ENCODE measurements around the gene AMIGO3.
A peak's percentile ranks its signal among the peaks of the same experiment; 100 is the strongest.

AMIGO3 gene

DNA sequence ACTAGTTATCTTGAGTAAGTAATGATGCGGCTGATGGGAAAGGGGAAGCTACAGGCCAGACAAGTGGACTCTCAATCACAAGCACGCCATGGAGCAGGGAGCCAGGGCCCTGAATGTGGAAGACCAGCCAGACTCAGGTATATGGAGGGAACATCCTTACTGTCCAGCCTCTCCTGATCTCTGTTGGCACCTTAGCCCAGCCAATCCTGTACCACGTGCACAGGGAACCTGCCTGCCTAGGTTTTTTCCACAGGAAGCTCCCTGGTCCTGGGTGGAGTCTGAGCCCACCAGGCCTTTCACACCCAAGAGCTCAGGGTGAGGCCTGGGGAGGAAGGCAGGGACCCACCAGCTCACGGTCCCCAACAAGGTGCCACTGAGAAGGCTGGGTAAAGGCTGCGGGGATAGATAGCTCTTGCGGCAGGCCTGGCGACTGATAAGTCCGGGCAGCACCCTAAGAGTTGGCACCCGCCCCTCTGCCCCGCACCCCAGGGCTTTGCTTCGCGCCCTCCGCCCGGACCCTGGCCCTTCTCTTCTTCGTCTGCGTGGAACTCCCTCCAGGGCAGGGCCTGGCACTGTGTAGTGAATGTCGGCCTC lies 46.3 kb downstream of the AMIGO3 start:
- no peaks in the 10 kb centered on the region for H3K9me3 ChIP-seq (ENCODE audit: control insufficient read depth, insufficient read depth, low read depth, low read length)
- TF ChIP-seq BCL11A (tag by site-specific recombination; IDR thresholded peaks at IDR 0.05; ENCODE audit: low read depth) (no peak), FEZF1 (tag by site-specific recombination; IDR thresholded peaks at IDR 0.05) (no peak), ZBTB48 (tag by site-specific recombination; IDR thresholded peaks at IDR 0.05) (peak; percentile 58; the same call in 1 of the 2 replicates), ZNF423 (tag by site-specific recombination; IDR thresholded peaks at IDR 0.05) (0 out of 2 replicates have a peak, but pooled peaks have one; percentile 32)
- TF ChIP-seq, protein P1, sequence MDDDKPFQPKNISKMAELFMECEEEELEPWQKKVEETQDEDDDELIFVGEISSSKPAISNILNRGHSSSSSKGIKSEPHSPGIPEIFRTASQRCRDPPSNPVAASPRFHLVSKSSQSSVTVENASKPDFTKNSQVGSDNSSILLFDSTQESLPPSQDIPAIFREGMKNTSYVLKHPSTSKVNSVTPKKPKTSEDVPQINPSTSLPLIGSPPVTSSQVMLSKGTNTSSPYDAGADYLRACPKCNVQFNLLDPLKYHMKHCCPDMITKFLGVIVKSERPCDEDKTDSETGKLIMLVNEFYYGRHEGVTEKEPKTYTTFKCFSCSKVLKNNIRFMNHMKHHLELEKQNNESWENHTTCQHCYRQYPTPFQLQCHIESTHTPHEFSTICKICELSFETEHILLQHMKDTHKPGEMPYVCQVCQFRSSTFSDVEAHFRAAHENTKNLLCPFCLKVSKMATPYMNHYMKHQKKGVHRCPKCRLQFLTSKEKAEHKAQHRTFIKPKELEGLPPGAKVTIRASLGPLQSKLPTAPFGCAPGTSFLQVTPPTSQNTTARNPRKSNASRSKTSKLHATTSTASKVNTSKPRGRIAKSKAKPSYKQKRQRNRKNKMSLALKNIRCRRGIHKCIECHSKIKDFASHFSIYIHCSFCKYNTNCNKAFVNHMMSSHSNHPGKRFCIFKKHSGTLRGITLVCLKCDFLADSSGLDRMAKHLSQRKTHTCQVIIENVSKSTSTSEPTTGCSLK (tag by site-specific recombination; IDR thresholded peaks at IDR 0.05) = no peak
- ChIA-PET CTCF (interaction anchor here (0.6 to 5.1 kb wide), 8 partner anchors 107 to 370 kb away, joined by 3 to 104 read pairs (median 5); no protein-coding TSS in a partner anchor), POLR2A (interaction anchor here (0.5 to 1.4 kb wide), 3 partner anchors 61 to 133 kb away, joined by 4 to 14 read pairs (median 5); no protein-coding TSS in a partner anchor)
- peak overlapping the region; percentile 89 for H3K4me3 ChIP-seq (ENCODE audit: low read depth, low read length)
- H3K36me3 ChIP-seq (ENCODE audit: control insufficient read depth in 2 of 2, insufficient read depth in 1 of 2, low read length in 2 of 2) = peaks cover 0 to 30% of the 10 kb centered on the region in 2 experiments; a peak in 1 of 3 replicates
- H3K27ac ChIP-seq (ENCODE audit: extremely low read depth, low read depth, low read length) = peak overlapping the region; percentile 72; the same call in 1 of the 2 replicates
- H3K4me1 ChIP-seq (ENCODE audit: control insufficient read depth, insufficient read depth, low read length) = no peaks in the 10 kb centered on the region

DNA sequence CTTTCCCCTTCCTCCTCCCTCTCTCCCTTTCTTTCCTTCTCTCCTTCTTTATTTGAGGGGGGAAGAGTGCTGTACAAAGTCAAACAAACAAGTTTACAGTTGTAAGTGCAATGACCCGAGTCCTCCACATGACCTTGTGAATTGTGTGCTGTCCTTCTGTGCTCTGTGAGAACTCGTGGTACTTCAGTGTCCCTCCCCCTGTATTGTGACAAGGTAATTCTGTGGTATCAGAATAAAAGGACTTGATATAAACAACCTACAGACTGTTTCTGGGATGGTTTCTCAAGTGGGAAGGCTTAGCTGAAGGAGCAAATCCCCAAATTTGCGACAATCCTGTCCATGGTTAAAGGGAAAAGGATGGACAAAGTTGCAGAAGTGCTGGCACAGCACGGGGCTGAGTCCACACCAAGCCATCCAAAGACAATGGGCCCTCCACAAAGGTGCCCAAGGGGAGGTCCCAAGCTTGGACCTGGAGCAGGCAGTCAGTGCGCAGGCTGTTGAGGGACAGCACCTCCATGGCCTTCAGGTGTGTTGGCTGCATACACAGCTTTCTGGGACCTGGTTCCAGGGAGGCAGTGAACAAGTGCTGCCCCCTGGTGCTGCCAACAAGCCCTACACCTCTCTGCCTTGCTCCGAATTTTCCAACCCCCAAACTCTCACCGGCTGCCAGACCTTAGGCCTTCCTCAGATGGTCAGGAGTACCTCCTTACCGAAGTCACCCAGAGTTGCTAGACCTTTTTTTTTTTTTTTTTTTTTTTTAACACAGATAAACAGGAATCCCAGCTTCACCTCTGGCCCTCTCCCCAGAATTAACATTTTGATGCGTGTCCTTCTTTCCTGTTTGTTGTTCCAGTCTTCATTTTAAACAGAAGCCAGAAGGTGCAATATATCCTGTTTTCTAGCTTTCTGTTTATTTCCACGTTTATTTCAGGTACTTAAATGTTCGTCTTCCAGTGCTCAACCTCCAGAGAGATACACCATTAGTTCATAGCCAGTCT lies 47.9 kb downstream of the AMIGO3 start:
- Histone ChIP-seq H3K4me3 (ENCODE audit: low read depth, low read length) (no peak overlapping the region), H3K4me1 (ENCODE audit: control insufficient read depth, insufficient read depth, low read length) (no peaks in the 10 kb centered on the region), H3K9me3 (ENCODE audit: control insufficient read depth, insufficient read depth, low read depth, low read length) (no peaks in the 10 kb centered on the region), H3K27ac (ENCODE audit: extremely low read depth, low read depth, low read length) (no peak overlapping the region), H3K36me3 (ENCODE audit: control insufficient read depth in 2 of 2, insufficient read depth in 1 of 2, low read length in 2 of 2) (peaks cover 0 to 13% of the 10 kb centered on the region in 2 experiments; a peak in 1 of 3 replicates)
- ChIA-PET CTCF (interaction anchor here (0.6 to 5.1 kb wide), 25 partner anchors 8 to 589 kb away, joined by 3 to 104 read pairs (median 3); partner anchors contain the start of gene BSN), POLR2A (interaction anchor here (0.6 to 1.3 kb wide), 4 partner anchors 132 to 642 kb away, joined by 3 to 12 read pairs (median 4); partner anchors contain the start of gene IMPDH2)
- TF ChIP-seq ZNF548 (tag by site-specific recombination; IDR thresholded peaks at IDR 0.05) (no peak), ZNF140 (tag by site-specific recombination; IDR thresholded peaks at IDR 0.05) (no peak), ZNF654 (tag by site-specific recombination; IDR thresholded peaks at IDR 0.05; ENCODE audit: low read depth) (peak; percentile 59), ZNF266 (tag by site-specific recombination; IDR thresholded peaks at IDR 0.05; ENCODE audit: low read depth) (no peak), ZNF623 (tag by site-specific recombination; IDR thresholded peaks at IDR 0.05) (no peak), ZSCAN30 (tag by site-specific recombination; IDR thresholded peaks at IDR 0.05) (peak; percentile 56; the same call in 1 of the 2 replicates), ZNF514 (tag by site-specific recombination; IDR thresholded peaks at IDR 0.05) (no peak), KLF8 (tag by site-specific recombination; IDR thresholded peaks at IDR 0.05) (no peak), ZNF768 (tag by site-specific recombination; IDR thresholded peaks at IDR 0.05) (no peak), ZNF391 (tag by site-specific recombination; IDR thresholded peaks at IDR 0.05; ENCODE audit: borderline replicate concordance, low read depth) (0 out of 2 replicates have a peak, but pooled peaks have one; percentile 29), ZNF830 (tag by site-specific recombination; IDR thresholded peaks at IDR 0.05; ENCODE audit: low read depth) (no peak), ZNF837 (tag by site-specific recombination; IDR thresholded peaks at IDR 0.05) (no peak), ZNF561 (tag by site-specific recombination; IDR thresholded peaks at IDR 0.05; ENCODE audit: borderline replicate concordance) (no peak)
- TF ChIP-seq, protein P2, sequence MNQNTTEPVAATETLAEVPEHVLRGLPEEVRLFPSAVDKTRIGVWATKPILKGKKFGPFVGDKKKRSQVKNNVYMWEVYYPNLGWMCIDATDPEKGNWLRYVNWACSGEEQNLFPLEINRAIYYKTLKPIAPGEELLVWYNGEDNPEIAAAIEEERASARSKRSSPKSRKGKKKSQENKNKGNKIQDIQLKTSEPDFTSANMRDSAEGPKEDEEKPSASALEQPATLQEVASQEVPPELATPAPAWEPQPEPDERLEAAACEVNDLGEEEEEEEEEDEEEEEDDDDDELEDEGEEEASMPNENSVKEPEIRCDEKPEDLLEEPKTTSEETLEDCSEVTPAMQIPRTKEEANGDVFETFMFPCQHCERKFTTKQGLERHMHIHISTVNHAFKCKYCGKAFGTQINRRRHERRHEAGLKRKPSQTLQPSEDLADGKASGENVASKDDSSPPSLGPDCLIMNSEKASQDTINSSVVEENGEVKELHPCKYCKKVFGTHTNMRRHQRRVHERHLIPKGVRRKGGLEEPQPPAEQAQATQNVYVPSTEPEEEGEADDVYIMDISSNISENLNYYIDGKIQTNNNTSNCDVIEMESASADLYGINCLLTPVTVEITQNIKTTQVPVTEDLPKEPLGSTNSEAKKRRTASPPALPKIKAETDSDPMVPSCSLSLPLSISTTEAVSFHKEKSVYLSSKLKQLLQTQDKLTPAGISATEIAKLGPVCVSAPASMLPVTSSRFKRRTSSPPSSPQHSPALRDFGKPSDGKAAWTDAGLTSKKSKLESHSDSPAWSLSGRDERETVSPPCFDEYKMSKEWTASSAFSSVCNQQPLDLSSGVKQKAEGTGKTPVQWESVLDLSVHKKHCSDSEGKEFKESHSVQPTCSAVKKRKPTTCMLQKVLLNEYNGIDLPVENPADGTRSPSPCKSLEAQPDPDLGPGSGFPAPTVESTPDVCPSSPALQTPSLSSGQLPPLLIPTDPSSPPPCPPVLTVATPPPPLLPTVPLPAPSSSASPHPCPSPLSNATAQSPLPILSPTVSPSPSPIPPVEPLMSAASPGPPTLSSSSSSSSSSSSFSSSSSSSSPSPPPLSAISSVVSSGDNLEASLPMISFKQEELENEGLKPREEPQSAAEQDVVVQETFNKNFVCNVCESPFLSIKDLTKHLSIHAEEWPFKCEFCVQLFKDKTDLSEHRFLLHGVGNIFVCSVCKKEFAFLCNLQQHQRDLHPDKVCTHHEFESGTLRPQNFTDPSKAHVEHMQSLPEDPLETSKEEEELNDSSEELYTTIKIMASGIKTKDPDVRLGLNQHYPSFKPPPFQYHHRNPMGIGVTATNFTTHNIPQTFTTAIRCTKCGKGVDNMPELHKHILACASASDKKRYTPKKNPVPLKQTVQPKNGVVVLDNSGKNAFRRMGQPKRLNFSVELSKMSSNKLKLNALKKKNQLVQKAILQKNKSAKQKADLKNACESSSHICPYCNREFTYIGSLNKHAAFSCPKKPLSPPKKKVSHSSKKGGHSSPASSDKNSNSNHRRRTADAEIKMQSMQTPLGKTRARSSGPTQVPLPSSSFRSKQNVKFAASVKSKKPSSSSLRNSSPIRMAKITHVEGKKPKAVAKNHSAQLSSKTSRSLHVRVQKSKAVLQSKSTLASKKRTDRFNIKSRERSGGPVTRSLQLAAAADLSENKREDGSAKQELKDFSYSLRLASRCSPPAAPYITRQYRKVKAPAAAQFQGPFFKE (tag by site-specific recombination; IDR thresholded peaks at IDR 0.05; ENCODE audit: borderline replicate concordance) = no peak
- TF ChIP-seq, protein P3, sequence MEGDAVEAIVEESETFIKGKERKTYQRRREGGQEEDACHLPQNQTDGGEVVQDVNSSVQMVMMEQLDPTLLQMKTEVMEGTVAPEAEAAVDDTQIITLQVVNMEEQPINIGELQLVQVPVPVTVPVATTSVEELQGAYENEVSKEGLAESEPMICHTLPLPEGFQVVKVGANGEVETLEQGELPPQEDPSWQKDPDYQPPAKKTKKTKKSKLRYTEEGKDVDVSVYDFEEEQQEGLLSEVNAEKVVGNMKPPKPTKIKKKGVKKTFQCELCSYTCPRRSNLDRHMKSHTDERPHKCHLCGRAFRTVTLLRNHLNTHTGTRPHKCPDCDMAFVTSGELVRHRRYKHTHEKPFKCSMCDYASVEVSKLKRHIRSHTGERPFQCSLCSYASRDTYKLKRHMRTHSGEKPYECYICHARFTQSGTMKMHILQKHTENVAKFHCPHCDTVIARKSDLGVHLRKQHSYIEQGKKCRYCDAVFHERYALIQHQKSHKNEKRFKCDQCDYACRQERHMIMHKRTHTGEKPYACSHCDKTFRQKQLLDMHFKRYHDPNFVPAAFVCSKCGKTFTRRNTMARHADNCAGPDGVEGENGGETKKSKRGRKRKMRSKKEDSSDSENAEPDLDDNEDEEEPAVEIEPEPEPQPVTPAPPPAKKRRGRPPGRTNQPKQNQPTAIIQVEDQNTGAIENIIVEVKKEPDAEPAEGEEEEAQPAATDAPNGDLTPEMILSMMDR (tag by site-specific recombination; IDR thresholded peaks at IDR 0.05) = peak; percentile 77

All from HEK293 (cell line).